ENCODE measurements around the gene EPS8L2.

DNA sequence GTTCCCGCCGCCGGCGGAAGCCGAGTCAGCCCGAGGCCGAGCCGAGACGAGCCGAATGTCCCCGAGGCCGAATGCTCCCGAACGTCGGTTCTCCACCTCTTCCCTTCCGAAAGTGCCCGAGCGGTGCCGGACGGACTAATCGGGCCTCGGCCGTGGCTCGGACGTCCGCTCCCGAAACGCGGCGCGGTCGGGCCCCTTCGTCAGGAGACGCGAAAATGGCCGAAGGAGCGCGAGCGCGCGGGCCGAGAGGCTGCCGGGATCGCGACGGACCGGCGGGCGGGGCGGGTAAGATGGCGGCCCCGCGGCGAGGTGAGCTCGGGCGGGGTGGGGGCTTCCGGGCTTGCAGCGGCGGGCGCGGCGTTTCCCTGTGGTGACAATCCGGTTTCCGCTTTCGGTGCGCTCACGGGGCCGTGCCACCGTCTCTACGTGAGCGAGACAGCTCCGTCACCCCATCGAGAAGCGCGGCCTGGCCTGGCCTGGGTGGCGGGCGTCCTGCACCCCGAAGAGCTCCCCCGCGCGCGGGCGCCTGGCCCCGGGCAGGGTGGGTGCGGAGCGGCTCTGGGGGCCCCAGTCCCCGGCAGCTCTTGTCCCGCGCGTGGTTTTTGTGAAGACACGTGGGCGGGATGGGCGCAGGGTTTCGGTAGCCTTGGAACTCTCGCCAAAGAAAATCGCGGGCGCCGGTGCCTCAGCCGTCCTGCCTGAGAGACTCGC is 10.3 kb upstream of the EPS8L2 start, which contains the start of gene TMEM80:
- no peak for TF ChIP-seq POLR2AphosphoS5 (IDR thresholded peaks at IDR 0.05; ENCODE audit: low read depth, low read length)
- TF ChIP-seq POLR2A (IDR thresholded peaks at IDR 0.05; ENCODE audit: low read depth, low read length) = peak; percentile 83; the same call in 1 of the 2 replicates
- TF ChIP-seq TAF1 (IDR thresholded peaks at IDR 0.05; ENCODE audit: borderline replicate concordance, low read depth, low read length) = peak; percentile 72; the same call in 1 of the 2 replicates

Data from GM12892 (cell line).